HG02852 (cell line): Measurements from ENCODE around the gene COL4A2.

Experiments used
- ATAC-seq: cut with Tn5 transposase; IDR thresholded peaks from one replicate; pipeline ENCODE4 v1.9.1; 2021; ENCODE audit warnings: mild to moderate bottlenecking, moderate library complexity; ENCODE audit not compliant: unreplicated experiment

Gene COL4A2

GRCh38 chr13:110289661-110290060 lies 17.4 kb upstream of the COL4A2 start:
- ATAC-seq: no peak

GRCh38 chr13:110290153-110290552 lies 16.9 kb upstream of the COL4A2 start:
- no peak for ATAC-seq

GRCh38 chr13:110290826-110291225 lies 16.3 kb upstream of the COL4A2 start:
- no peak for ATAC-seq

- no peak for ATAC-seq
These were observed 15.8 kb upstream of the COL4A2 start for GRCh38 chr13:110291286-110291685.

- ATAC-seq: no peak
These were observed 14.0 kb upstream of the COL4A2 start for GRCh38 chr13:110293037-110293436.

- ATAC-seq: no peak
These were observed 13.4 kb upstream of the COL4A2 start for GRCh38 chr13:110293649-110294048.

- ATAC-seq: no peak
These were observed 12.9 kb upstream of the COL4A2 start for GRCh38 chr13:110294146-110294545.

GRCh38 chr13:110294622-110295021 lies 12.5 kb upstream of the COL4A2 start:
- ATAC-seq: no peak

- ATAC-seq: no peak
These were observed 10.1 kb upstream of the COL4A2 start for GRCh38 chr13:110297011-110297410.

- ATAC-seq: no peak
These were observed 9.1 kb upstream of the COL4A2 start for GRCh38 chr13:110297766-110298504.

- no peak for ATAC-seq
These were observed 8.4 kb upstream of the COL4A2 start for GRCh38 chr13:110298505-110299282.

- ATAC-seq: no peak
These were observed 7.7 kb upstream of the COL4A2 start for GRCh38 chr13:110299283-110299840.

- no peak for ATAC-seq
These were observed 6.8 kb upstream of the COL4A2 start for GRCh38 chr13:110300090-110300815.

- ATAC-seq: no peak
These were observed 6.0 kb upstream of the COL4A2 start for GRCh38 chr13:110301083-110301482.

- ATAC-seq: no peak
These were observed 5.2 kb upstream of the COL4A2 start for GRCh38 chr13:110301606-110302553.

- no peak for ATAC-seq
These were observed 4.1 kb upstream of the COL4A2 start for GRCh38 chr13:110302997-110303396.

GRCh38 chr13:110303644-110304043 lies 3.4 kb upstream of the COL4A2 start:
- no peak for ATAC-seq

GRCh38 chr13:110304256-110304655 lies 2.8 kb upstream of the COL4A2 start:
- no peak for ATAC-seq

- ATAC-seq: no peak
These were observed 2.1 kb upstream of the COL4A2 start for GRCh38 chr13:110305001-110305400.

- ATAC-seq: no peak
These were observed 1.5 kb upstream of the COL4A2 start for GRCh38 chr13:110305544-110305943.
